ENCODE measurements around the gene DMRTC2. TPM values are rescaled to one million over a fixed set of nuclear protein-coding genes. Genes with fewer than 3 reads are reported as not detected.

DMRTC2 gene
- total and polyA plus RNA-seq, 2 of the 8 experiments (the other 6 are each of a cell fraction or from before 2014, with no cell fraction given), result not detected

- Histone ChIP-seq H2AK5ac (ENCODE audit: low read depth, low read length) (no peak overlapping the region), H3K9me3 (ENCODE audit: insufficient read depth in 2 of 2, low read depth in 1 of 2, low read length in 1 of 2) (no peaks in the 10 kb centered on the region), H3K79me2 (ENCODE audit: control insufficient read depth in 1 of 2, insufficient read depth in 2 of 2, low read length in 2 of 2) (peaks cover 22 to 76% of the 10 kb centered on the region in 2 experiments), H3K14ac (ENCODE audit: insufficient read length) (no peak overlapping the region), H2AFZ (ENCODE audit: low read length) (no peak overlapping the region), H3K23ac (ENCODE audit: insufficient read length) (no peak overlapping the region), H3K4me2 (ENCODE audit: insufficient read depth in 1 of 2, low read depth in 2 of 2, low read length in 2 of 2) (peak overlapping the region in 1 of 2 experiments; percentile 2; a peak in 2 of 4 replicates), H3K4me1 (replicated peaks in 1 of 4; ENCODE audit: control insufficient read depth in 3 of 4, insufficient read depth in 4 of 4, low read length in 3 of 4) (peaks cover 3 to 27% (median 14%) of the 10 kb centered on the region in 4 experiments), H4K8ac (ENCODE audit: extremely low read depth, insufficient read depth, low read length) (peak overlapping the region; percentile 35), H3K27me3 (replicated peaks in 1 of 4; ENCODE audit: control insufficient read depth in 3 of 4, extremely low read depth in 1 of 4, insufficient read depth in 3 of 4, low read length in 3 of 4) (no peaks in the 10 kb centered on the region), H3K27ac (ENCODE audit: low read depth, low read length) (peak overlapping the region; percentile 71), H3K56ac (replicated peaks; ENCODE audit: insufficient read length, low read depth, low read length) (no peak overlapping the region), H2BK15ac (ENCODE audit: low read length) (no peak overlapping the region), H3K4ac (replicated peaks; ENCODE audit: insufficient read length, low read depth, low read length) (no peak overlapping the region), H3K23me2 (ENCODE audit: low read depth, low read length) (peaks cover 6% of the 10 kb centered on the region), H2BK5ac (ENCODE audit: low read depth, low read length) (no peak overlapping the region), H4K91ac (replicated peaks; ENCODE audit: insufficient read length, low read length) (no peak overlapping the region), H3K9ac (replicated peaks in 1 of 4; ENCODE audit: extremely low read depth in 1 of 4, low read depth in 3 of 4, low read length in 3 of 4) (peak overlapping the region in 2 of 4 experiments; percentile 20 to 29; a peak in 4 of 7 replicates), H4K5ac (ENCODE audit: insufficient read length, low read depth, low read length) (no peak overlapping the region), H2BK120ac (replicated peaks; ENCODE audit: low read depth, low read length) (no peak overlapping the region), H3K79me1 (ENCODE audit: low read depth, low read length) (peaks cover 27% of the 10 kb centered on the region), H3K36me3 (ENCODE audit: control insufficient read depth in 2 of 4, insufficient read depth in 4 of 4, low read length in 3 of 4) (peaks cover 61 to 83% (median 76%) of the 10 kb centered on the region in 4 experiments), H3K18ac (ENCODE audit: extremely low read depth, low read length) (no peak overlapping the region), H2BK12ac (ENCODE audit: low read depth, low read length) (no peak overlapping the region), H3K4me3 (ENCODE audit: extremely low read depth in 1 of 4, insufficient read depth in 2 of 4, low read depth in 3 of 4, low read length in 4 of 4) (no peak overlapping the region), H4K20me1 (replicated peaks in 1 of 2; ENCODE audit: control insufficient read depth in 1 of 2, insufficient read depth in 2 of 2, low read length in 2 of 2) (peaks cover 38% of the 10 kb centered on the region in 2 experiments), H2BK20ac (ENCODE audit: low read length) (no peak overlapping the region)
- 98% methylated on average over 5 of the region's 5 CpGs; no CpG with 5 or more reads in 1 of the 2 experiments for WGBS, 2 experiments (ENCODE audit: extremely low coverage in 1 of 2, insufficient coverage in 1 of 2, insufficient read length in 1 of 2, insufficient replicate concordance in 2 of 2, low coverage in 1 of 2, low lambda C conversion rate in 2 of 2, missing lambda C conversion rate in 1 of 2)
- FAIRE-seq, result no peak
- CTCF ChIA-PET (ENCODE audit: partially characterized antibody), result interaction anchor here (1.1 to 2.5 kb wide), 5 partner anchors 9 to 93 kb away, joined by 3 to 13 read pairs (median 3); no protein-coding TSS in a partner anchor
- TF ChIP-seq MAFK (IDR thresholded peaks at IDR 0.05; ENCODE audit: low read depth, low read length) (no peak), POLR2A (IDR thresholded peaks at IDR 0.05; ENCODE audit: control extremely low read depth in 1 of 2, low read depth in 2 of 2, low read length in 2 of 2) (peak in 1 of 2 experiments; percentile 64; a peak in 2 of 3 replicates), CTBP2 (IDR thresholded peaks at IDR 0.05; ENCODE audit: borderline replicate concordance, insufficient read depth, insufficient read length, low read length) (no peak), POLR2AphosphoS5 (IDR thresholded peaks at IDR 0.05; ENCODE audit: low read depth, low read length) (peak; percentile 79; the same call in 1 of the 2 replicates), ZNF274 (IDR thresholded peaks at IDR 0.05; ENCODE audit: borderline replicate concordance, extremely low read depth, low read length) (no peak), NRF1 (IDR thresholded peaks at IDR 0.05; ENCODE audit: low read depth, low read length) (no peak)
- POLR2A ChIA-PET (ENCODE audit: partially characterized antibody), result interaction anchor here (0.6 to 13.9 kb wide), 17 partner anchors 10 to 436 kb away, joined by 3 to 298 read pairs (median 8); partner anchors contain the start of genes ARHGEF1, CD79A, ERFL and RABAC1
- DNase-seq (ENCODE audit: low read depth in 1 of 2, low spot score in 2 of 2), result no peak
These were observed 19.5 kb downstream of the DMRTC2 start for GRCh38 chr19:41864374-41864773.
